HG03103 (cell line): Measurements from ENCODE around the gene CDR2.
"Not testable (repeated sequence)": the region's sequence is repeated elsewhere in the genome, so short reads cannot be mapped to it uniquely, and the experiment has no call there.

Source experiments
- ATAC-seq: cut with Tn5 transposase; IDR thresholded peaks from one replicate; pipeline ENCODE4 v1.9.1; 2021; ENCODE audit warnings: low read depth; ENCODE audit not compliant: unreplicated experiment

The CDR2 gene

DNA sequence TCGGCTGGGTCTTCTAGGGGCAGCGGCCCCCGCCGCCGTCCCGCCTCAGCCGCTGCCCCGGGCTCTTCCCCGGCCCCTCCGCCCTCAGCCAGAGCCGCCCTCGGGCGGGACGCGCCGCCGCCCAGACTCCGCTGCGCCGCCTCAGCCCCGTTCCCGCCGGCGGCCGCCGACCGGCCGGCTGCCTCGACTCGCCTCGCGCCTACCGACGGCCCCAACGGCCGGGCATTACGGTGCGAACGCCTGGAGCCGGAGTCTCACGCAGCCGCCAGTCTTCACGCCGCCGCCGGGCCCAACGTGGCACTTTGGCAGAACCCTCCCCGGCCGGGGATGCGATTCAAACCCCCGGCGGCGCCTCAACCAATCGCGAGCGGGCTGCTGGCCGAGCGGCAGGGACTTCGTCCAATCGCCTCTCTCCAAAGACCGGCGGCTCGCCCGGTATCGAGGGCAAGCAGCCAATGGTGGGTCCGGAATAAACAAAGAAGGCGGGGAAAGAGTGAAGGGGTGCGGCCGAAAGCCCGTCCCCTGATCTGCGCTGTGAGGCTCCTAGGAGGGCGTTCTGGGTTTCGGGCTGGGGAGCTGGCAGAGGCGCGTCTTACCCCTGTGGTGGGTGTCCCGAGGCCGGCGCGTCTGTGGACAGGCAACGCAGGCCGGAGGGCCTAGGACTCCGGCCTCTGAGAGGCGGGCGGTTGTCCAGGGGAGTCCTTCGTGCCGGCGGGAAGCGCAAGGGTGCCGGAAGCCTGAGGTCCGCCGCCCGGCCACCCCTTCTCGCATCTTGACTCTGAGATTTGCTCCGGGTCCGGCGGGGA is at the start of gene CDR2:
Gene CDR2 (minus strand): TSS at position 309 of the 806 bp plus-strand sequence. CDS start 310 bp downstream, outside the sequence.
- peak; percentile 88 for ATAC-seq

DNA sequence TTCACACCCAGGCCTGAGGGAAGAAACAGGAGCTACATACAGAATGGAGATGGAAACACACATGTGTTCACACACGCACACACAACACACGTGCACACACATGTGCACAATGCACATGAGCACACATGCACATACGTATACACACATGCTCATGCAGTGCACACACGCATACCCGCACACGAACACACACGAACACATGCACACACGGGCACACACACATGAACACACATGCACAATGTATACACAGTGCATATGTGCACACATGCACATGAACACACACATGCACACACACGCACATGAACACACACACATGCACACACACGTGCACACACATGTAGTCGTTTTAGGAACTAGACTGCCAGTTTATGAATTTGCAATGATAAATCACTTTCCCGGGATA is 49.3 kb upstream of the CDR2 start:
- no peak for ATAC-seq

DNA sequence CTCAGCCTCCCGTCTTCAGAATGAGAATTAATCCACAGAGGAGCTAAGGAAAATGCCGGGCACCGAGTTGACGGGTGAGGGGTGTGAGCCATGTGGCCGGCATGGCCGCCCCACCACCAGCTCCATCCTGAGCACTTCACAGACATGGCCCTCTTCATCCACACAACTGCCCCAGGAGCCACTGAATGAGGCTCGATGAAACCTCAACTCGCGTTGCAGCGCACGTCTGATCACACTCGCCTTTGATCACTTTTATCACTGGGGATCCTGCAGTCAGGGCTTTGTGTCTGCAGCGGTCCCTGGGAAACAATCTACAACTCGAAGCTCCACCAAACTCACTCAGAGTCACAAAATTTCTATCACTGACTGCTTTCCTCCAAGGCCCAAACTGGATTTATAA is 46.7 kb upstream of the CDR2 start:
- no peak for ATAC-seq

DNA sequence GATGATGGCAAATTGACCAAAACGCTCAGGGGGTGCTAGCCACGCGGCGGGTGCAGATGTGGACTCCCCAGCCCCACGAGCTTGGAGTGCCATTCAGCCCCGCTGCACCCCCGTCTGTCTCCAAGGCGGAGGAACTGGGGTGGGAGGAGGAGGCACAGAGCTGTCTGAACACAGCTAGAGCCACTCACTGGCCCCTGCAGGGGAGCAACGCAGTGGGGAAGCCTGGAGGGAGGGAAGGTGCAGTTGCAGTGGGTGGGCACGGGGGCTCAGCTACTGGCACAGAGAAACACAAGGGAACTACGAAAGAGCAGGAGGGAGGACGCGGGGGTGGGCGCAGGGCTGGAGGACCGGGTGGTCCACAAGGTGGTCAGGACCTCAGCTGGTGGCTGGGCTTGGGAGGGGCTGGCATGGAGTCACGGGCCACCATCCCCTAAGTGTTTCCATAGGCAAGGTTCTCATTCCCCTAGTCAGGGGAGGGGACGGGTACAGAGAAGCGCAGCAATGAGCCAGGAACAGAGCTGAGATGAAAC is 46.3 kb upstream of the CDR2 start:
- no peak for ATAC-seq

DNA sequence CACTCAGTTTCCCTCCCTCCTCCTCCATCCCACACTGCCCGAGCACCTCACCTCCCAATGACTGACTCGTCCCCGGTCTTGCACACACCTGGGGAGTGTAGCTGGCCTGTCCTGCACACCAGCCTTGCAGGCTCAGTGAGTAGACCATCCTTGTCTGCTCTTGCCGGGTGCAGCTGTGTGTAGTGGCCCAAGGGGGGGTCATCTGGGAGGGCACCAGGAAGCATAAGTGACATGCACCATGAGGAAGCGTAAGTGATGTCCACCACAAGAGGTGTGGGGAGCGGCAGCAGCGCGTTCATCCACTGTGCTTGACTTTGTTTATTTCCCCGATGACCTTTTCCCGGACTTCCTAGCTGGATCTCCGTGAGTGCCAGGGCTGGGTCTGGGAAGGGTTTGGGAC is 45.5 kb upstream of the CDR2 start:
- no peak for ATAC-seq

DNA sequence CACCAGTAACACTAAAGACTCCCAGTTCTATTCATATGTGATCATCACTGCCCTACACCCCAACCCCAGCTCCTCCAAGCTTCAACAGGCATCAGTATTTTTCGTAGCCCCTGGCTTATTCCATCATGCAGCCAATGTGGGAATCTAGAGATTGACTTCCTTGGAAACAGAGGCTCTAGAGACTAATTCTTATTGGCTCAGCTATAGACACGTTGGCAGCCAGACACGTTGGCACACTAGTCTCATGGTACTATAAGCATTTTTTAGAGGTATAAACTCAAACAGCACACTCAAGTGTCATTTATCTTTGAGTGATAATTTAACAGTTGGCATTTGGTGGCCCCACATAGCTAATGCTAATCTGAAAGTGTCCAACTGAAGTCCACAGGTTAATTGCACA is 44.4 kb upstream of the CDR2 start:
- ATAC-seq = no peak

DNA sequence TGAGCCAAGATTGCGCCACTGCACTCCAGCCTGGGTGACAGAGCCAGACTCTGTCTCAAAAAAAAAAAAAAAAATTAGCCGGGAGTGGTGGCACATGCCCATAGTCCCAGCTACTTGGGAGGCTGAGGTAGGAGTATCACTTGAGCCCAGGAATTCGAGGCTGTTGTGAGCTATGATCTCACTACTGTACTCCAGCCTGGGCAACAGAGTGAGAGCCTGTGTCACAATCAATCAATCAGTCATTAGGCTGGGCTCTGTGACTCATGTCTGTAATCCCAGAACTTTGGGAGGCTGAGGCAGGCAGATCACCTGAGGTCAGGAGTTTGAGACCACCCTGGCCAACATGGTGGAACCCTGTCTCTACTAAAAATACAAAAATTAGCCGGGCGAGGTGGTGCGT is 43.4 kb upstream of the CDR2 start:
- not testable (repeated sequence) for ATAC-seq

DNA sequence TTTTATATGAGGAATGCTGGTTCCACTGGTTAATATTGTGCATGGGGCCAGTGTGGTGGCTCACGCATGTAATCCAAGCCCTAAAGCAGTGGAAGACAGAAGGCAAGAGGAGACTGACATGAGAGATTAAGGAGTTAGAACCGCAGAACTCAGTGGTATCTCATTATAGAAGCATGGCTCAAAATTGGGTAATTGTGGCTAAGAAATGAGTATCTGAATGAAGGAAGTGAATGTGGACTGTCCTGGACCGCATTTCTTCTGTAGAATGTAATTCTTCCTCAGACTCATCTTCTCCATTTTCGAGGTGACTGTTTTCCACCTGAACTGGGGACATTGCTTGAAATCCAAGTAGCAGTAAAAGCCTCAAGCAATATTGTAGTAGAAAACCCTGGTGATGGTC is 42.6 kb upstream of the CDR2 start:
- ATAC-seq = no peak

DNA sequence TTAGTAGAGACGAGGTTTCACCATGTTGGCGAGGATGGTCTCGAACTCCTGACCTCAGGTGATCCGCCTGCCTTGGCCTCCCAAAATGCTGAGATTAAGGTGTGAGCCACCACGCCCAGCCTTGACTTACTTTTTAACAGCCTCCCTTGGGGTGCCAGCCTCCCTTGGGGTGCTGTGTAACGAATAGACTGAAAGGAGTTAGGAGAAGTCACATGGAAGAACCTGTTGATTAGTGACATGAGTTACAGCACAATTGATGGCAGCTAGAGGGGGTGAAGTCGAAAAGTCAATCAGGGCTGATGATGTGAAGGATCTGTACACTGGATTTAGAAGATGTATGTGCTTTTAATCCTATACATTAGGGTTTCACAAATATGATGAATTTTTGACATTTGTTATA is 39.4 kb upstream of the CDR2 start:
- no peak for ATAC-seq

DNA sequence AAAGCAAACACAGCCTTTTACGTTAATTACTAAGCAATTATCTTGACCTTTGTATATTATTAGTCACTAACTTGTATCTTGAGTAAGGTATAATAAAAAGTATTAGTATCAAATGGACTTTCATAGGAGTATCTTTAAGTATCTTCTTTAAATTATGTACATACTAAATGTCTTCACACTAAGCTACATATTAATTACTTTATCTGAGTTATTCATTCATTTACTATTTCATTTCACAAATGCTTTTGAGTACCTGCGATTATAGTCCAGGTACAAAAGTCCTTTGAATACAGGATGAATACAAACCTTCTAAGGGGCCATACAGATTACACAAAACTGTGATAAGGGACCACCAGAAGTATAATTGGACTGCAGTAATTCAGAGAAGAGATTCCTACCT is 33.1 kb upstream of the CDR2 start:
- no peak for ATAC-seq

DNA sequence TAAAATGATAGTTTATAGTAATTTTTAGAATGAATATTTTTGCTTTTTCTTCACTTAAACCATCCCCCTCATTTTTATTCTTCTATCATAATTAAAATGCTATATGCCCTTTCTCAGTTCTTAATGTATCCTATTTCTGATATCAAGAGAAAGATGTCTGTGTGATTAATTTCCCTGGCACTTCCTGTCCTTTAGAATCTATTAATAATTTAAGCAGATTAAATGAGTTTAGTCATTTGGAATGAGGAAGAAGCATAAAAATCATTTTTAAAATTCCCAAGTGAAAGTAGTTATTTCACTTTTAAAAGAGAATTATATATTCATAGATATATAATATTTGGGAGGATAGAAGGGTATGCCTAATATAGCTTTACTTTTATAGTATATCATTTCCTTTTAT is 27.8 kb upstream of the CDR2 start:
- ATAC-seq = no peak

DNA sequence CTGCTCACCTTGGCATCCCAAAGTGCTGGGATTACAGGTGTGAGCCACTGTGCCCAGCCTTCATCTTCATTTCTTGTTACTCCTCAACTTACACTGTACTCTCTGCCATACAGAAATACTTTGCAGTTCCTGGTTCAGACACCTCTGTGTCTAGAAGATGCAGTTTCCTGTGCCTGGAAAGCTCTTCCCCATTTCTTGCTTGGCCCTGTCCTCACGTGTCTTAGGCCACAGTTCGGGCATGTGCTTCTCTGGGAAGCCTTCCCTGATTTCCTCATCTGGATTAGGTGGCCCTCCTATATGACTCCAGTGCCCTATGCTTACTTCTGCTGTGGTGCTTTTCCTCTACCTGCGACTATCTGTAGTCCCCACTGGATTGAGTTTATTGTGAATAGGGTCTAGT is 26.5 kb upstream of the CDR2 start:
- ATAC-seq = no peak

DNA sequence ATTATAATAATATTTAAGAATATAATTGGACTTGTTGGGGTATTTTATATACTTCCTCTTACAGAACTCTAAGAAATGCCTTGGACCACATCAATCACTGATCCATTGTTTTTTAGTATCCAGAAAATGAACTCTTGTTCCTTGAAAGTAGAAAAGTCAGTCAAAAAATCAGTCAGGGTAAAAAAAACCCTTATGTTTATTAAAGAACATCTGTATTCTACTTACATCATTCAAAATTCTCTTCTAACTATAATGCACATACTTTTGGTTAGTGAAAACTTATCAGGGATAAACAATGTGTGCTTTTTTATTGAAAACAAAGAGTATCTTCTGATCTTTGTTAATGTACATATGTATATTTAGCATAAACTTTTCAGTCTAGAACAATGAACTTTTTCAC is 23.5 kb upstream of the CDR2 start:
- no peak for ATAC-seq

DNA sequence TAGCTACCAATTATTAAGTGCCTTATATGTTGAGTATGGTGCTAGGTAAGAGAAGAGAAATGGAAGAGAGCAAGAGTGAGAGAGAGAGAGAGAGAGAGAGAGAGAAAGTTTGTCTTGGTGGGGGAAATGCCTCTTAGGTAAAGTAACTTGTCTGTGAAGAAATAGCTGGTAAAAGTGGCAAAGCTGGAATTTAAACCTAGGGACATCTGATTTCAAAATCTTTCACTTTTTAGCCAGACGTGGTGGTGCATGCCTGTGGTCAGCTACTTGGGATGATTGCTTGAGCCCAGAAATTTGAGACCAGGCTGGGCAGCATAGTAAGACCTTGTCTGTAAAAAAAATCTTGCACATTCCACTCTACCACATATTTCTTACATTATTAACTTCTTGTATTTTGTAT is 23.0 kb upstream of the CDR2 start:
- ATAC-seq = no peak

DNA sequence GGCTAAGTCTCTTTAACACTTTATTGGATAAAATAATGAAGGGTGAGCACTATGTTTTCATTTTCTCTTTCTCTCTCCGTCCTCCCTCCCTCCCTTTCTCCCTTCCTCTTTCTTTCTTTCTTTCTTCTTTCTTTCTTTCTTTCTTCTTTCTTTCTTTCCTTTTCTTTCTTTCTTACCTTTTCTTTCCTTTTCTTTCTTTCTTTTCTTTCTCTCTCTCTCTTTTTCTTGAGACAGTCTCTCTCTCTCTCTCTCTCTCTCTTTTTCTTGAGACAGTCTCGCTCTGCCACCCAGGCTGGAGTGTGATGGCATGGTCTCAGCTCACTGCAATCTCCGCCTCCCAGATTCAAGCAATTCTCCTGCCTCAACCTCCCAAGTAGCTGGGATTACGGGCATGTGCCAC is 21.5 kb upstream of the CDR2 start:
- no peak for ATAC-seq

DNA sequence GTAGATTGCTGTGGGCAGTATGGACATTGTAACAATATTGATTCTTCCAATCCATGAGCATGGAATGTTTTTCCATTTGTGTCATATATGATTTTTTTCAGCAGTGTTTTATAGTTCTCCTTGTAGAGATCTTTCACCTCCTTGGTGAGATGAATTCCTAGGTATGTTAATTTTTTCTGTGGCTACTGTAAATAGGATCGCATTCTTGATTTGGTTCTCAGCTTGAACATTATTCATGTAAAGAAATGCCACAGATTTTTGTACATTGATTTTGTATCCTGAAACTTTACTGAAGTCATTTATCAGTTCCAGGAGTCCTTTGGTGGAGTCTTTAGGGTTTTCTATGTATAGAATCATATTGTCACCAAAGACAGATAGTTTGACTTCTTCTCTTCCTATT is 19.7 kb upstream of the CDR2 start:
- ATAC-seq = no peak

DNA sequence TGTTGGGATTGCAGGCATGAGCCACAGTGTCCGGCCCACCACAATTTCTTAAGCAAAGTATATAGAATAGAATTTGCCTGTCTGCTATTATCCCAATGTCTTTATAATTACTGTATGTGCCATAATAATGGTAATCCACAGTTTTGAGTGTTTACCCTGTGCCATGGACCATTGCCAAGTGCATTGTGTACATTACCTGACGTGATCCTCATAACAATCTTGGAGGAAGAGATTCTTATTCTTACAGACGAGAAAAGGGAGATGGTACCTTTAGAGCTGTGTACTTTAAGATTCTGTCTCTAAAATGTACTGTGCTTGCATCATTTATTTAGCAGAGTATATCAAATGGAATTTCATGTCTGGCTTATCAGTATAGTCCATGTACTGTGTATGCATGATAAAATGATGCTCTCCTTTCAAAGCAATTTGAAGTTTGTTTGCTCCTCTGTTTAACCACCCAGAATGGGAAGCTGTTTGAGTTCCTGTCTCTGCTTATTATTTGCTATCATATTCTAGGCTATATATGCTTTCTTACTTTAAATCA is 13.8 kb upstream of the CDR2 start:
- ATAC-seq = no peak

DNA sequence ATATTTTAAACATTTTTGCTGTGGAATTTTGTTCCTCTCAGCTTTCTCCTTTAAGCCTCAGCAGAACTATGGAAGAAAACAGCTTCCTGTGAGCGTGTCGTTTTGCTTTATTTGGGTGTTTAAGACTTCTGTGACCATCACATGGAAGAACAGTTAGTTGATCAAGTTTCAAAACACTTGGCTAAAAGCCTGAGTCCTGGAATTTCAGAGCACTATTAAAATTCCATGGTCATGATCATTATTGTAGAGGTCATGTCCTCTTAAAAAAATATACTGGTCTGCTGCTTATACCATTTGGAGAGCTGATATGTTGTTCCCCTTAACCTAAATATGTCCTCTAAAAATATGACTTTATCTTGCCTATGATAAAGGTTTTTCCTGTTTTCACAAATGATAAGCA is 12.6 kb upstream of the CDR2 start:
- no peak for ATAC-seq

DNA sequence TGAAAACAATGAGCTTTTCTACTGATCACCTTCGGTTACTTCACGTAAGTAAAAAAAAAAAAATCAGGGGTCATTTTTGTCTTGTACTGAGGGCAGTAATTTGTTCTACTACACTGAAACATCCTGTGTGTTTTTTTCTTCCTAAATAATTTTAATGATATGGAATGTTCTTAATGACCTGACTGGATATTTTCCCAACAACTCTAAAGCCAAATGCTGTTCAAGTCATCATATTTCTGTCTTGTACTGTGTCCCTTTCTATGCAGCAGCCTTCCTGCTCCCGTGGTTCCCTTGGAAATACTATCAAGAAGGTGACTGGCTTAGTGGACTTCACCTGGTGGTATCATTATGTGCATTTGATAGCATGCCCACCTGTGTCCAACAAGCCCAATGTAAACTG is 10.8 kb upstream of the CDR2 start:
- no peak for ATAC-seq

DNA sequence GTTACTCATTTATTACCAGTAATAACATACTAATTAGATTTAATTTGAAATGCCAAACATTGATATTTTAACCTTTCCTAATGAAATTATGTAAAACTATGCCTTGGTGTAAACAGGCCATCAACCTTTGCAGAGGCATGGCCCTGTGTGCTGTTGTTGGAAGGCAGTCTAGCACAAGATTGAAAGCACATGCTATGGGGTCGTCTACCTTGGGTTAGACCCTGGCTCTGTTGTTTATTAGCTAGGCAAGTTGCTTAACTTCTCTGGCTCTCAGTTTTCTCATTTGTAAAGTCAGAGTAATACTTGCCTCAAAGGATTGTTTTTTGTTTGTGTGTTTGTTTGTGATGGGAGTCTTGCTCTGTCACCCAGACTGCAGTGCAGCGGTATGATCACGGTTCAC is 9.4 kb upstream of the CDR2 start:
- ATAC-seq = no peak

DNA sequence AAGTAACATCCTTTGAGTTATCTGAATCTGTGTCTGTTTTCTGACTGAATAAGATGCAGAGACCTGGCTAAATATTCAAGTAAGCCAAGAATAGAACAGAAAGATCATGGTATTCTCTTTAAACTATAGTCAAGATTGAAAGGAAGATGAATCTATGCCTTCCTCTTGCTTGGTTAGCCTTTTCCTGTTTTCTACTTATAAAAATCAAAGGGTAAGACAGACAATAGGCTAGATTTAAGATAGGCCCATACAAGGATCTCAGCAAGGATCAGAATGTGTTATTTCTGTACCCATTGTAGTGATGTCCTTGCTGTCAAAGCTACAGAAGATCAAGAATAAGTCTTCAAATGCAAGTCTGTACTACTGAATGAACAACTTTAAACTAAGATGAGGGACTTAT is 7.0 kb upstream of the CDR2 start:
- no peak for ATAC-seq

DNA sequence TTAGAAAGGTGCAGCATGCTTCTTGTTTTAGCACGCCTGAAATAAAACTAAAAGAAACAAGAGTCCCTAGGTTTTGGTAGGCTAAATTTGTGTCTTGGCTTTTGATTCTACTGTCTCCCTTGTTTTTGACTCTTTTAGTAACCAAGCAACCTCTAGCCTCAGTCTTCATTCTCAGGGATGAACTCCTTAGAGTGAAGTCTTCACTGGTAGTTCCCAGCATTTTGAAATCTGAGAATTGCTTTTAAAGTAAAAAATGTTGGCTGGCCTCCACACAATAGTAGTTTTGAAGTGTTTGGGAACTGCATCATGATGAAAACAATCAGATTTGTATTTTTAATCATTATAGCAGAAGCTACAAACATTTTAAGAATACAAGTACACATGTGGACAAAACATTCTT is 6.1 kb upstream of the CDR2 start:
- no peak for ATAC-seq
